HCT116 (cell line): Measurements from ENCODE around the gene ITGAL. TPM values are rescaled to one million over a fixed set of nuclear protein-coding genes. Genes with fewer than 3 reads are reported as not detected.
A peak's percentile ranks its signal among the peaks of the same experiment; 100 is the strongest.

ENCODE experiments used
- ATAC-seq: fragments of 200-7000 bp; cut with Tn5 transposase; 2 replicates; pipeline ENCODE4 v1.9.1; 2020; ENCODE audit warnings: mild to moderate bottlenecking, moderate library complexity
- Bru-seq: library from RNA; stranded (reverse); fragments of 400-500 nt; gene quantifications from one replicate; lab custom pipeline; 2021; lab: Mats Ljungman, UMichigan
- BruChase-seq, 2 experiments: library from RNA; stranded (reverse); fragments of 400-500 nt; gene quantifications; one replicate each; lab custom pipeline; 2021; lab: Mats Ljungman, UMichigan
- BruUV-seq: library from RNA; stranded (reverse); fragments of 400-500 nt; replicated peaks from 2 replicates; lab custom pipeline; 2021; lab: Mats Ljungman, UMichigan
- CTCF ChIA-PET: fragments of 300-600 bp; sonication (Branson Sonifier 250); formaldehyde crosslinking; loops from one replicate; lab custom pipeline; 2021; ENCODE audit warnings: antibody characterized with exemption; lab: Charles Lee
- POLR2A ChIA-PET: fragments of 300-600, 350-600 bp; sonication (Branson Sonifier 250); formaldehyde crosslinking; loops from one replicate; lab custom pipeline; 2021; ENCODE audit warnings: antibody characterized with exemption; lab: Charles Lee
- RAD21 ChIA-PET, 2 experiments: fragments of 300-600 bp; sonication (Branson Sonifier 250); formaldehyde crosslinking; loops; one replicate each; lab custom pipeline; 2023; ENCODE audit warnings: low total read pairs in 2 of 2; ENCODE audit not compliant: uncharacterized antibody in 2 of 2, unreplicated experiment in 2 of 2, low non-redundant PET in 1 of 2; lab: Charles Lee
- DNase-seq: peaks from one replicate; pipeline ENCODE4 v3.0.0-alpha.2; 2010; ENCODE audit warnings: low read depth, low spot score
- H2AFZ ChIP-seq: fragments of 200-600 bp; shearing (Covaris generic), sonication (generic); 2 replicates; pipeline ENCODE4 v1.6.1; 2017; ENCODE audit warnings: low read depth, mixed run types, mixed read lengths, antibody characterized with exemption, low read length; ENCODE audit not compliant: poor library complexity, severe bottlenecking
- H3K27ac ChIP-seq: 2 replicates; pipeline ENCODE4 v1.5.1; 2012; ENCODE audit warnings: low read depth, low read length
- H3K27me3 ChIP-seq: fragments of 200-600 bp; sonication (generic); 2 replicates; pipeline ENCODE4 v1.6.1; 2016; ENCODE audit warnings: mixed run types, low read length, mixed read lengths; ENCODE audit not compliant: insufficient read depth
- H3K36me3 ChIP-seq, 2 experiments: fragments of 200-500 bp in 1 of 2; fragments of 200-600 bp in 1 of 2; sonication (Bioruptor generic) in 1 of 2; sonication (generic) in 1 of 2; 2 replicates each; pipeline versions ENCODE4 v1.5.1 to v1.6.1; 2014 to 2016; ENCODE audit warnings: low read length in 2 of 2, inconsistent platforms in 1 of 2, mixed read lengths in 1 of 2, mixed run types in 1 of 2; ENCODE audit not compliant: insufficient read depth in 2 of 2, control insufficient read depth in 1 of 2
- H3K4me1 ChIP-seq, 2 experiments: fragments of 200-600 bp in 1 of 2; sonication (generic) in 1 of 2; 2 replicates each; pipeline versions ENCODE4 v1.5.1 to v1.6.1; 2012 to 2017; ENCODE audit warnings: low read length in 2 of 2, inconsistent platforms in 1 of 2, mild to moderate bottlenecking in 1 of 2, mixed read lengths in 1 of 2, mixed run types in 1 of 2, moderate library complexity in 1 of 2; ENCODE audit not compliant: insufficient read depth in 2 of 2, control insufficient read depth in 1 of 2
- H3K4me2 ChIP-seq: fragments of 200-600 bp; sonication (generic); 2 replicates; pipeline ENCODE4 v1.6.1; 2017; ENCODE audit warnings: mixed run types, low read length, mixed read lengths
- H3K4me3 ChIP-seq, 2 experiments: fragments of 200-600 bp in 1 of 2; sonication (generic) in 1 of 2; replicated peaks in 1 of 2; 2 replicates each; pipeline ENCODE4 v1.5.1; 2011 to 2016; ENCODE audit warnings: low read length in 2 of 2, control low read depth in 1 of 2, low read depth in 1 of 2, mild to moderate bottlenecking in 1 of 2, mixed read lengths in 1 of 2, mixed run types in 1 of 2
- H3K79me2 ChIP-seq: fragments of 200-600 bp; sonication (generic); 2 replicates; pipeline ENCODE4 v1.6.1; 2017; ENCODE audit warnings: mild to moderate bottlenecking, mixed run types, low read length, moderate library complexity, mixed read lengths; ENCODE audit not compliant: insufficient read depth
- H3K9ac ChIP-seq: fragments of 200-600 bp; sonication (generic); 2 replicates; pipeline ENCODE4 v1.6.1; 2016; ENCODE audit warnings: low read length, mixed read lengths
- H3K9me2 ChIP-seq: fragments of 200-600 bp; sonication (generic), shearing (Covaris generic); 2 replicates; pipeline ENCODE4 v1.6.1; 2017; ENCODE audit warnings: mixed run types, mild to moderate bottlenecking, moderate library complexity; ENCODE audit not compliant: insufficient read depth
- H3K9me3 ChIP-seq, 2 experiments: fragments of 200-500 bp in 1 of 2; fragments of 200-600 bp in 1 of 2; sonication (Bioruptor generic) in 1 of 2; sonication (generic) in 1 of 2; 2 replicates each; pipeline ENCODE4 v1.6.1; 2014 to 2017; ENCODE audit warnings: low read length in 2 of 2, mixed read lengths in 2 of 2, inconsistent platforms in 1 of 2, low read depth in 1 of 2, mild to moderate bottlenecking in 1 of 2, mixed run types in 1 of 2, moderate library complexity in 1 of 2; ENCODE audit not compliant: control insufficient read depth in 1 of 2, insufficient read depth in 1 of 2
- H4K20me1 ChIP-seq: fragments of 200-600 bp; sonication (generic), shearing (Covaris generic); 2 replicates; pipeline ENCODE4 v1.6.1; 2017; ENCODE audit warnings: mixed run types, mild to moderate bottlenecking, moderate library complexity; ENCODE audit not compliant: insufficient read depth
- CTCF ChIP-seq, 3 experiments: fragments of 200-600 bp in 1 of 3; sonication (generic) in 1 of 3; IDR thresholded peaks in 2 of 3; conservative IDR thresholded peaks in 1 of 3; 2 replicates each; pipeline ENCODE4 v1.5.1; 2012 to 2017; ENCODE audit warnings: low read depth in 2 of 3, low read length in 2 of 3, antibody characterized with exemption in 1 of 3, borderline replicate concordance in 1 of 3, control low read depth in 1 of 3, mild to moderate bottlenecking in 1 of 3, mixed read lengths in 1 of 3, mixed run types in 1 of 3, moderate library complexity in 1 of 3; ENCODE audit not compliant: insufficient read depth in 1 of 3
- POLR2AphosphoS5 ChIP-seq: IDR thresholded peaks from 2 replicates; pipeline ENCODE4 v1.6.1; 2011; ENCODE audit warnings: mild to moderate bottlenecking, low read depth, low read length, moderate library complexity
- intact Hi-C: fragments of 100-400 bp; cut with micrococcal nuclease; formaldehyde crosslinking; loops from 2 replicates; pipeline ENCODE4 v1.10.0; 2022
- long read RNA-seq: library from polyadenylated mRNA; unstranded; transcript quantifications from one replicate; pipeline ENCODE4 v2.0.0, GENCODE V29; 2021; ENCODE audit not compliant: unreplicated experiment
- polyA plus RNA-seq: library from polyadenylated mRNA; unstranded; fragments of >200 nt; gene quantifications from 2 replicates; pipeline ENCODE4 v1.2.1, GENCODE V29; 2012; ENCODE audit warnings: missing spikeins
- total RNA-seq: library from RNA; stranded (reverse); gene quantifications from one replicate; pipeline ENCODE4 v1.2.1, GENCODE V29; 2021; ENCODE audit not compliant: unreplicated experiment
- TF ChIP-seq, protein P1 (sequence below): IDR thresholded peaks from 2 replicates; pipeline ENCODE4 v1.6.1; 2011; ENCODE audit warnings: mild to moderate bottlenecking, low read length, moderate library complexity; ENCODE audit not compliant: insufficient replicate concordance; ENCODE audit errors: extremely low read depth

ITGAL gene
- total RNA-seq (1.4 TPM), Bru-seq, nascent RNA (percentile 5 among the genes with signal in this experiment), BruChase-seq, experiment 1, labeled RNA remaining after a 6-hour chase (percentile 5 among the genes with signal in this experiment), BruChase-seq, experiment 2, labeled RNA remaining after a 2-hour chase (percentile 4 among the genes with signal in this experiment)
- 0.03 and 0.26 TPM in 2 replicates for polyA plus RNA-seq
- long read RNA-seq = 0 reads

GRCh38 chr16:30472328-30472942, at the start of gene ITGAL:
Gene ITGAL, plus strand, starts transcription at chr16:30472742. Its CDS starts 96 bp downstream, at chr16:30472838.
- Histone ChIP-seq H3K79me2 (no peaks in the 10 kb centered on the region), H3K4me2 (no peak within 1 kb of the TSS), H2AFZ (no peak within 1 kb of the TSS), H3K27me3 (0 out of 2 replicates have a peak, but pooled peaks cover 5% of the 10 kb centered on the region), H3K9me2 (no peaks in the 10 kb centered on the region), H3K9me3 (no peaks in the 10 kb centered on the region), H3K9ac (no peak within 1 kb of the TSS), H3K4me1 (no peaks in the 10 kb centered on the region), H3K27ac (no peak within 1 kb of the TSS), H4K20me1 (no peaks in the 10 kb centered on the region), H3K36me3 (no peaks in the 10 kb centered on the region), H3K4me3 (no peak within 1 kb of the TSS)
- no TSS peak for BruUV-seq
- DNase-seq = no peak
- intact Hi-C loops = no loop called here
- ChIA-PET POLR2A (no interaction called here), CTCF (no interaction called here), RAD21 (no interaction called here)
- ATAC-seq = no peak
- TF ChIP-seq, protein P1, sequence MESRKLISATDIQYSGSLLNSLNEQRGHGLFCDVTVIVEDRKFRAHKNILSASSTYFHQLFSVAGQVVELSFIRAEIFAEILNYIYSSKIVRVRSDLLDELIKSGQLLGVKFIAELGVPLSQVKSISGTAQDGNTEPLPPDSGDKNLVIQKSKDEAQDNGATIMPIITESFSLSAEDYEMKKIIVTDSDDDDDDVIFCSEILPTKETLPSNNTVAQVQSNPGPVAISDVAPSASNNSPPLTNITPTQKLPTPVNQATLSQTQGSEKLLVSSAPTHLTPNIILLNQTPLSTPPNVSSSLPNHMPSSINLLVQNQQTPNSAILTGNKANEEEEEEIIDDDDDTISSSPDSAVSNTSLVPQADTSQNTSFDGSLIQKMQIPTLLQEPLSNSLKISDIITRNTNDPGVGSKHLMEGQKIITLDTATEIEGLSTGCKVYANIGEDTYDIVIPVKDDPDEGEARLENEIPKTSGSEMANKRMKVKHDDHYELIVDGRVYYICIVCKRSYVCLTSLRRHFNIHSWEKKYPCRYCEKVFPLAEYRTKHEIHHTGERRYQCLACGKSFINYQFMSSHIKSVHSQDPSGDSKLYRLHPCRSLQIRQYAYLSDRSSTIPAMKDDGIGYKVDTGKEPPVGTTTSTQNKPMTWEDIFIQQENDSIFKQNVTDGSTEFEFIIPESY = no peak
- TF ChIP-seq CTCF (IDR thresholded peaks at IDR 0.05 in 2 of 3, conservative IDR thresholded peaks at IDR 0.05 in 1 of 3; ENCODE audit: borderline replicate concordance in 1 of 3, insufficient read depth in 1 of 3, low read depth in 2 of 3, low read length in 2 of 3) = no peak
- no peak for TF ChIP-seq POLR2AphosphoS5
